Measurements from ENCODE around the gene SCAND1.

Gene SCAND1

GRCh38 chr20:35907017-35907701 is 47.1 kb downstream of the SCAND1 start:
- no peak for DNase-seq (ENCODE audit: low read depth in 3 of 3)

GRCh38 chr20:35904982-35905663 is 49.2 kb downstream of the SCAND1 start:
- DNase-seq (ENCODE audit: low read depth in 3 of 3) = no peak

GRCh38 chr20:35903843-35904242 is 50.5 kb downstream of the SCAND1 start:
- no peak for DNase-seq (ENCODE audit: low read depth in 3 of 3)
